NOMO-1 treated with DMSO at 0.1 percent for 48 hours (cell line): ENCODE data around the gene ZNF568.

Source experiments
- DNase-seq: peaks from one replicate; lab custom pipeline; 2025; ENCODE audit not compliant: unreplicated experiment; lab: John Stamatoyannopoulos, UW

Gene ZNF568

DNA sequence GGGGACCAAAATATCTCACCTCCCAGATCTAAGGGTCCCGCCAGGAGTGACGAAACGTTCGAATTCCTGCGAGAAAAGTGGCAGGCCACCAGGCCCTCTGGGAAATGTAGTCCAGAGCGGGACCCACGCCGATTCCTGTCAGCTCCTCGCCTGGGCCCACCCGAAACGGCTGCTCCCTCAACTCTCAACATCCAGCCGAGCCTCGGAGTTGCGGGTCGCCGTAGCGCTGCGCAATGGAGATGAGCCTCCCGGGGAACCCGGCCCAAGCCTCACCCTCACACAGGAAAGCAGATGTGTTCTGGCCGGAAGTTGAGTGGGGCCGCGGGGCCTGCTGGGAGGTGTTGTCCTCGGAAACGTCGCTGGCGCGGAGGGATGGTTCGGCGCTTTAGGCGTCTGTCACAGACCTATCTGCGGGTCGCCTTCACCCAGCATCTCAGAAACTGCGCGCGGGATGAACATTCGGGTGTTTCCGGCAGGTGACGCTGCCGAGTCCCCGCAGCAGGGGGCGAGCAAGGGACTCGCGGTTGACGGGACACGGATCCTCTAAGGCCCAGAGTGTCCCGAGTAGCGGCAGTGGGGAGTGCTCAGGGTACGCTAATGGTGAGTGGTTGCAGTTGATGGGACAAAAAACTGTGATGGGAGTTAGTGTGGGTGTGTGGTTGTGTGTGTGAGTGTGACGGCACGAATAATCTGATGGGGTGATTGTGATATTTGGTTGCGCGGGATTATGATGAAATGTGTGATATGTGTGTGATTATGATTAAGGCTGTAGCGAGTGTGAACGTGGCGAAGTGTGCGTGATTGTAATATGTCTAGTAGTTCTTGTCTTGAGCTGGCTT lies at the start of gene ZNF568, which contains the start of gene ZNF829:
TSS of gene ZNF568 (plus strand) at position 341 of the 839 bp plus-strand sequence. CDS start 6,439 bp downstream, outside the sequence.
TSS of gene ZNF829 (minus strand) at position 300 of the 839 bp plus-strand sequence. CDS start 1,124 bp downstream, outside the sequence.
- no peak for DNase-seq

DNA sequence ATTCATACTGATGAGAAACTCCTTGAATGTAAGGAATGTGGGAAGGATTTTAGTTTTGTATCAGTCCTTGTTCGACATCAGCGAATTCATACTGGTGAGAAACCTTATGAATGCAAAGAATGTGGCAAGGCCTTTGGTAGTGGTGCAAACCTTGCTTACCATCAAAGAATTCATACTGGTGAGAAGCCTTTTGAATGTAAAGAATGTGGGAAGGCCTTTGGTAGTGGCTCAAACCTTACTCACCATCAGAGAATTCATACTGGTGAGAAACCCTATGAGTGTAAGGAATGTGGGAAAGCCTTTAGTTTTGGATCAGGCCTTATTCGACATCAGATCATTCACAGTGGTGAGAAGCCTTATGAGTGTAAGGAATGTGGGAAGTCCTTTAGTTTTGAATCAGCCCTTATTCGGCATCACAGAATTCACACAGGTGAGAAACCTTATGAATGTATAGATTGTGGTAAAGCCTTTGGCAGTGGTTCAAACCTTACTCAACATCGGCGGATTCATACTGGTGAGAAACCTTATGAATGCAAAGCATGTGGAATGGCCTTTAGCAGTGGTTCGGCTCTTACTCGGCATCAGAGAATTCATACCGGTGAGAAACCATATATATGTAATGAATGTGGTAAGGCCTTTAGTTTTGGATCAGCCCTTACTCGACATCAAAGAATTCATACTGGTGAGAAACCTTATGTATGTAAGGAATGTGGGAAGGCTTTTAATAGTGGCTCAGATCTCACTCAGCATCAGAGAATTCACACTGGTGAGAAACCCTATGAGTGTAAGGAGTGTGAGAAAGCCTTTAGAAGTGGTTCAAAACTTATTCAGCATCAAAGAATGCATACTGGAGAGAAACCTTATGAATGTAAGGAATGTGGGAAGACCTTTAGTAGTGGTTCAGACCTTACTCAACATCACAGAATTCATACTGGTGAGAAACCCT lies 38.9 kb upstream of the ZNF568 start:
- no peak for DNase-seq

DNA sequence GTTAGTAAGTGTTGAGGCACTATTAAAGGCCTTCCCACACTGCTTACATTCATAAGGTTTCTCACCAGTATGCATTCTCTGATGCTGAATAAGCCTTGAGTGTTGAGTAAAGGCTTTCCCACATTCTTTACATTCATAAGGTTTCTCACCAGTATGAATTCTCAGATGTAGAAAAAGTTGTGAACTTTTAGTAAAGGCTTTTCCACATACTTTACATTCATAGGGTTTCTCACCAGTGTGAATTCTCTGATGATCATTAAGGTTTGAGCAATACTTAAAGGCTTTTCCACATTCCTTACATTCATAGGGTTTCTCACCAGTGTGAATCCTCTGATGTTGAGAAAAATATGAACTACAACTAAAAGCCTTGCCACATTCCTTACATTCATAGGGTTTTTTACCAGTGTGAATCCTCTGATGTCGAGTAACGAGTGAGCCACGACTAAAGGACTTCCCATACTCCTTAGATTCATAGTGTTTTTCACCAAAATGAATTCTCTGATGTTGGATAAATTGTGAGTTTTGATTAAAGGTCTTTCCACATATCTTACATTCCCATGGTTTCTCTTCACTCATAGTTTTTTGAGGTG lies 24.3 kb upstream of the ZNF568 start:
- DNase-seq, result no peak

DNA sequence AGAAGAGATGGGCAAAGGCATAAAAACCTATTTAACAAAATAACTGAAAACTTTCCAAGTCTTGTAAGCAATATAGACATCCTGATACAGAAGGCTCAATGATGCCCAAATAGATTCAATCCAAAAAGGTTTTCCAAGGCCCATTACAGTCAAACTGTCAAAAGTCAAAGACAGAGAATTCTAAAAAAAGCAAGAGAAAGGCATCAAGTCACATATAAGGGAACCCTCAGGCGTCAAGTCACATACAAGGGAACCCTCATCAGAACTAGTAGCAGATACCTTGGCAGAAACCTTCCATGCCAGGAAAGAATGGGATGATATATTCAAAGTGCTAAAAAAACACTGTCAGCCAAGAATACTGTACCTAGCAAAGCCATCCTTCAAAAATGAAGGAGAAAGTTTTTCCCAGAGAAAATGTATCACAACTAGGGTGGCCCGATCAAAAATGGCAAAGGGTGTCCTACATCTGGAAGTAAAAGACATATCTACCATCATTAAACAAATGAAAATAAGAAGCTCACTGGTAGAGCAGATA lies 21.2 kb upstream of the ZNF568 start:
- no peak for DNase-seq

DNA sequence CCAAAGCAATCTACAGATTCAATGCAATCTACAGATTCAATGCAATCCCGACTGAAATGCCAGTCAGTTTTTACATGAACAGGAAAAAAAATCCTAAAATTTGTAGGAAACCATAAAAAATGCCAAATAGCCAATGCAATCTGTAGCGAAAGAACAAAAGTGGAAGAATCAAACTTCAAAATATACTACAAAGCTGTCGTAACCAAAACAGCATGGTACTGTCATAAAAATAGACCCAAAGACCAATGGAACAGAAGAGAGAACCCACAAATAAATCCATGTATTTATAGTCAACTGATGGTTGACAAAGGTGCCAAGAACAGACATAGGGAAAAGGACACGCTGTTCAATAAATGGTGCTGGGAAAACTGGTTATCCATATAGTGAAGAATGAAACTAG lies 17.7 kb upstream of the ZNF568 start:
- DNase-seq, result no peak

DNA sequence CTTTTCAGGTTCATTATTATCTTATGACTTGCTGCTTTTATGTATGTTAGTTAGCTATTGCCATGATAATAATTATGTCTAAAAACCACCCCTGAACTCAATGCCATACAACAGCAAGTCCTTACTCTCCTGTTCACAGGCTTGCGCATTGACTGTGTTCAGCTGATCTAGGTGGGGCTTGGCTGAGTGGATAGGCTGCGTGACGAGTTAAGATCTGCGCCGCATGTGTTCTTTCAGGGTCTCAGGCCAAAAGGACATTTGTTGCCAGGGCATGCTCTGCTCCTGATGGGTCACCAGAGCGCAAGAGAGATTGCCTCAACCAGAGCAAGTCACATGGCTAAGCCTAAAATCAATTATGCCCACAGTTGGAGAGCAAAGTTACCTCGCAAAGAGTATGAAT lies 859 bp downstream of the ZNF568 start:
- DNase-seq, result no peak

DNA sequence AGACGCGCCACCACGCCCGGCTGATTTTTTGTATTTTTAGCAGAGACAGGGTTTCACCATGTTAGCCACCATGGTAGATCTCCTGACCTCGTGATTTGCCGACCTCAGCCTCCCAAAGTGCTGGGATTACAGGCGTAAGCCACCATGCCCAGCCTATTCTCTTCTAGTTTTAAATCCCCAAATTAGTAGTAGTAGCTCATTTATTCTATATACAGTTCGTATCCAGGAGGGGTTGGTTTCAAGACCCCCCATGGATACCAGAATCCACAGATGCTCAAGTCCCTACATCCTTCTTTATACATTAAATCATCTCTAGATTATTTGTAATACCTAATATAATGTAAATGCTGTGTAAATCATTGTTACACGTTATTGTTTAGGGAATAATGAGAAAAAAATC lies 2.0 kb downstream of the ZNF568 start:
- no peak for DNase-seq

DNA sequence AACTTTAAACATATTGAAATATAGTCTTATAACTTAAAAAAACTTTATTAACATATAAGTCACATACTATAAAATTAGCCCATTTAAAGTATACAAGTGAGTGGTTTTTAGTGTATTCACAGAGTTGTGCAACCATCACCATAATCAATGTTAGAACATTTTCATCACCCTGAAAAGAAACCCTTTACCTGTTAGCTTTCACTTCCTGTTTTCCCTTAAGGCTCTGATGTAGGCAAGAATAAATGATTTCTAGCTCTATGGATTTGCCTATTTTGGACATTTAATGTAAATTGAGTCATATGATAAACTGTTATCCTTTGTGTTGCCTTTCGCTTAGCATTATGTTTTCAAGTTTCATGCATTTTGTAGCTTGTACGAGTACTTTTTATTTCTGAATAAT lies 15.6 kb downstream of the ZNF568 start:
- DNase-seq, result no peak

DNA sequence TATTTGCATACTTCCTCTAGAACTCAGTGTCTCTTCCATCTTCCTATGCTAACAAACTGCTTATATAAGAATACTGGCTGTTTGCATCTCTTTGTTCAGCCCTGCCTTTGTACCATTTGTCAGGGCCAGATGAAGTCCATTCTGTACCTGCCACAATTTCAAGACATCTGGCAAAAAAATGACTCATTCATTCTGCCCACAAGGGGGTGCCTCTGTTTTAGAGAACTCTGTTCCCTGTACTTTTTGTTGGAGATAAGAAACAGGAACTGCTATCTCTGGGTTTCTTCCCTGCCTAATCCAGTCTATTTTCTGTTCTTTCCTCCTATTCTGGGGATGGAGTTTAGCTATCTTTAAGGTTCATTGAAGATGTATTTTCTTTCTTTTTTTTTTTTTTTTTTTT lies 23.0 kb downstream of the ZNF568 start:
- DNase-seq, result no peak

DNA sequence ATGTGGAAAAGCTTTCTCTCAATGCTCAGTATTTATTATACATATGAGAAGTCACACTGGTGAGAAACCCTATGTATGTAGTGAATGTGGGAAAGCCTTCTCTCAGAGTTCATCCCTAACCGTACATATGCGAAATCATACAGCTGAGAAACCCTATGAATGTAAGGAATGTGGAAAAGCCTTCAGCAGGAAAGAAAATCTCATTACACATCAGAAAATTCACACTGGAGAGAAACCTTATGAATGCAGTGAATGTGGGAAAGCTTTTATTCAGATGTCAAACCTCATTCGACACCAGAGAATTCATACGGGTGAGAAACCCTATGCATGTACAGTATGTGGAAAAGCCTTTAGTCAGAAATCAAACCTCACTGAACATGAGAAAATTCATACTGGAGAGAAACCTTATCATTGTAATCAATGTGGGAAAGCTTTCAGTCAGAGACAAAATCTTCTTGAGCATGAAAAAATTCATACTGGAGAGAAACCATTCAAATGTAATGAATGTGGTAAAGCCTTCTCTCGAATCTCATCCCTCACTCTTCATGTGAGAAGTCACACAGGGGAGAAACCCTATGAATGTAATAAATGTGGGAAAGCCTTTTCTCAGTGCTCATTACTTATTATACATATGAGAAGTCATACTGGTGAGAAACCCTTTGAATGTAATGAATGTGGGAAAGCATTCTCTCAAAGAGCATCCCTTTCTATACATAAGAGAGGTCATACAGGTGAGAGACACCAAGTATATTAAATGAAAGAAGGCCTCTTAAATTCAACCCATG lies 34.4 kb downstream of the ZNF568 start:
- no peak for DNase-seq

DNA sequence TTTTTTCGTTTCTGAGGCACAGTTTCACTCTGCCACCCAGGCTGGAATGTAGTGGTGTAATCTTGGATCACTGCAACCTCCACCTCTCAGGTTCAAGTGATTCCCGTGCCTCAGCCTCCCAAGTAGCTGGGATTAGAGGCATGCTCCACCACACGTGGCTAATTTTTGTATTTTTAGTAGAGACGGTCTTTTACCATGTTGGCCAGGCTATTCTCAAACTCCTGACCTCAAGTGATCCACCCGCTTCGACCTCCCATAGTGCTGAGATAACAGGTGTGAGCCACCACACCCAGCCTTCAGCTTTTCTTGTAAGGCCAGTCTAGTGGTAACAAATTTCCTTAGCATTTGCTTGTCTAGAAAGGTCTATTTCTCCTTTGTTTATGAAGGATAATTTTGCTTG lies 46.2 kb downstream of the ZNF568 start:
- no peak for DNase-seq

DNA sequence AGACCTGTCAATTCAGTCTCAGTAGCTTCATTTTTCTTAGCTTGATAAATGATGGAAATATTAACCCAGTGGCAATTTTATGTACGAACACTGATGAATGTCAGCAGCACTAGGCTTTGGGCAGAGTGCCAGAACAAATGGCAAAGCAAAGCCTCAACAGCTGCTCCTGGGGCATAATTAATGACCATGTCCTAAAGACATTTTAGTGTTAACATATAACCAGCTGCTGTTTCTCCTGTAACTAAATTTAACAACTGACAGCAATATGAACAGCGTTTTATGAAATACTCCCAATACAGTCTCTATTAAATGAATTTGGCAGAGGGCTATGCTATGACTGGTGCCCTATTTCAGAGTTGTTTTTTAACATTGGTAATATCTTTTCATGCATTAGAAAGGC lies 47.1 kb downstream of the ZNF568 start:
- DNase-seq, result no peak

DNA sequence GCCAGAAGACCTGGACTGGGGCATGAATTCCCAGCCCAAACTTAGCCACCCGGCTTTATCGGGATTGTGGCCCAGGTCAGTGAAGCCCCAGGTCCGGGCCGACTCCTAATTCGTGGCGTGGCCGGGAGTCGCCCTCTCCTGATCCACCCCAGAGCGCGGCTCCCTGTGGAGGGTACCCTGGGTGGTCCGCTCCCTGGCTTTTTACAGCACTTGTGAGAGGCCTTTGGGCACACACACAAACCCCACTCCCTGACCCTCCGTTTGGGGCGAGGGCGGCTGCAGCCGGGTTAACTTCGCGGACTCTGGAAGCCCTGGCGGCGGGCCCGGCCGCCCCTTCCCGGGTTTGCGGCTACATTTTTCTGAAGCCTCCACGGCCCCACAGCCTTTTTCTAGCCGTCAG lies 56.4 kb downstream of the ZNF568 start:
- no peak for DNase-seq

DNA sequence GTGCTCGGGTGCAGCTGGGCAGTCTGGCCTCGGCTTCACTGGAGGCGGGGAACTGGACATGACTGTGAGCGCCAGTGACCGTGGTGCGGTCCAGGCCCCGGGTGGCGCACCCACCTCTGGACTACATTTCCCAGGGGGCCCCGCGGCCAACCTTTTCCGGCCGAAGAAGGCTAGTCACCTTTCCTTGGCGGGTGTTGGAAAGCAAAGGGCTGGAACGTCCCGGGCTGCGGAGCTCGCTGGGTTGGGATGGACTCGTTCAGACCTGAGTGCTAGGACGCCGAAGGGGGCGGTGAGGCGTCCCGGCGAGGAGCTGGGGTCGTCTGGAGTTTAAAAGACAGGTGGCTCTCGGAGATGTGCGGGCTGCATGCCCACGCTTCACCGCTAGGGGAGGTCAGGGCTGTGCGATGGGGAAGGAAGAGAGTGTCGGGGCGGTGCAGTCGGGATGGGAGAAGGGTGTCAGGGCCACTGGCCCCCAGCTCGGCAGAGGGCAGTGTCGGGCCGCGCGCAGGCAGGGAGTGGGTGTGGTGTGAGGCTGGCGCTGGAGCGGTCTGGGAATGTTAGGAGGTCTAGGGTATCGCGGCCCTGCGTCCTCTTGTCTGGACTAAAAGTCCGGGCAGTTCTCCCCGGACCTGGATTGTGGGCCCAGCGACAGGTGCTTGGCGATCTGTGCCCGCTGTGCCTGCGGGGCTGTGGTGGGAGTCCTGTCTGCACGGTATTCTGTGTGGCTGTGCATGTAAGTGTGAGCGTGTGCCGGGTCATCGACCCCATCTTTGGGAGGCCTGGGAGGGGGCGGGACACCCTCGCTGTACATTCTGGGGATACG lies 57.1 kb downstream of the ZNF568 start:
- no peak for DNase-seq

DNA sequence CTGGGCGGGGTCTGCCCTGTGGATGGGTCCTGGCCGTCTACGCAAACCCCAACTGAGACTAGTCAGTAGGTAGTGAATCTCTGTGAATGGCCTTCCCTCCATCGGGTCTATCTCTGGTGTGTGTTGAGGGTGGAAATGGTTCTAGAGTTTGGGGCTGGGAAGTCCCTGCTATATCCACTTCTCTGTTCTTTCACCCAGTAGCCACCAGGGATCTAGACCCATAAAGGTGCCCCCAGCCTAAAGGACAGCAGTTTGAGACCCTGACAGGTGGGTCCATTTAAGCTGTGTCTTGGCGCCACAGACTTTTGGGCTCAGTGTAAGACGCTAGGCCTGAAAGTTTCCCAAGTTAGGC lies 57.7 kb downstream of the ZNF568 start:
- no peak for DNase-seq

DNA sequence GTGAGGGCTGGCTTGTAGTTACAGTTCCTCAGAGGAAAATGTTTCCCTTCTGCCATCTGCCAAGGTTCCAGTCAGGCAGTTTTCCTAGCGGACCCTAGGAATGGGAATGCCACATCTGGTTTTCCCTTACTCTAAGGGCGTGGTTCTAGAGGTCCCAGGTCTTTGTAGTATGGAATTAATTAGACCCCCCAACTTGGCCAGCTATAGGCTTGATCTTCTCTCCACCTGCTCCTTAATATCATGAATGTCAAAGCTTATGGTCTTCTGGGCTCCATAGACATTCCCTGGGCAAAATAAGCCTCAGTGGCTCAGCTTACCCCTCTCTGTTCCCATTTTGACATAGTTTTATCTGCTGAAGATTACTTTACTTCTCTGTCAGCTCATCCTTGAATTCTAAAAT lies 70.0 kb downstream of the ZNF568 start:
- no peak for DNase-seq

DNA sequence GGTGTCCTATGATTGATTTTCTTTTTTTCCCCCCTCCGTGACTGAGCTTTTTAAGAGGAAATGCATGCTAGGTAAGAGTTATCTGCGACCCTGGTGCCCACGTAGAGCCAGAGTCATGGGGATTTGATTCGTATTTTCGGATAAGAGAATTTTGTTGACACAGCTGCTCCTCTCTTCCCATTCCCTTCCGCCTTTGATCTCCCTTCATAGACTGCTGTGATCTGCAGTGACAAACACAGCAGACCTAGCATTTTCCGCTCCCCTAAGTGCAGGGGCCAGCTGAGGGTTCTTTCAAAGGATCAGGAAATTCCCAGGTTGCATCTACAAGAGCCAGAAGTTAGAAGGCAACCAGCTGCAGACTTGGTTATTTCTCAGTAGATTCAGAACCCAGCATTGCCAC lies 70.5 kb downstream of the ZNF568 start:
- DNase-seq, result no peak

DNA sequence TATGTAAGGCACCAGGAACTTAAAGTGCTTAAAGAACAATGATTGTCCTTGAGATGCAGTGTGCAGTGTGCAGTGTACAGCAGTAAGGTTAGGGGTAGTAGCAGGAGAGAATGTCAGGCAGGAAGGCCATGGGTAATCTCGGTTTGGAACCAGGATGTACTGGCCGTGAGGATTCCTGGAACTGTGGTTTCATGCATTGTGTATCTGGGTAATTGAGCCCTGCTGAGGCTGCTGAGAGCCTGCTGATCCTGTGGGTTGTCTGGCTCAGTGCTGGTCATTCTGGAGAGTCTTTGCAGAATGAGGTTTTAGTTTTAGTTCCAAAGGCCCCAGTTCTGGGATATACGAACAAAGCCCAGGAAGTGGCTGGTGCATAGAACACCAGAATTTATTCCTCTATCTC lies 71.0 kb downstream of the ZNF568 start:
- DNase-seq, result no peak

DNA sequence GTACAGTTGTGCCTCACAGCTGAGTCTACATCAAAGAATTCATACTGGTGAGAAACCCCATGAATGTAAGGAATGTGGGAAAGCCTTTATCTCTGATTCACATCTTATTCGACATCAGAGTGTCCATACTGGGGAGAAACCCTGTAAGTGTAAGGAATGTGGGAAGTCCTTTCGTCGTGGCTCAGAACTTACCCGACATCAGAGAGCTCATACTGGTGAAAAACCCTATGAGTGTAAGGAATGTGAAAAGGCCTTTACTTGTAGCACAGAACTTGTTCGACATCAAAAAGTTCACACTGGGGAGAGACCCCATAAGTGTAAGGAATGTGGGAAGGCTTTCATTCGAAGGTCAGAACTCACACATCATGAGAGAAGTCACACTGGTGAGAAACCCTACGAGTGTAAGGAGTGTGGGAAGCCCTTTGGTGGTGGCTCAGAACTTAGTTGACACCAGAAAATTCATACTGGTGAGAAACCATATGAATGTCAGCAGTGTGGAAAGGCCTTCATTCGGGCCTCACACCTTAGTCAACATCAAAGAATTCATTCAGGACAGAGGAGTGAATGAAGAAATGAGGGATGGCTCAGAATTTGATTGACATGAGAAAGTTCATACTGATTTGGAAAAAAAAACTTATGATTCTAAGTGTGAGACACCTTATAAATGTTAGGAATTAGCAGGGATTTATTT lies 81.2 kb downstream of the ZNF568 start:
- no peak for DNase-seq
